ENCODE measurements around the gene MCF2L. TPM values are rescaled to one million over a fixed set of nuclear protein-coding genes. Genes with fewer than 3 reads are reported as not detected.

Gene MCF2L
- total RNA-seq, 1 donor from 2014 or later = 83.0 TPM

- peaks cover 7% of the 10 kb centered on the region for H3K9me3 Mint-ChIP-seq (ENCODE audit: unreplicated experiment)
- DNase-seq = no peak
- no peak overlapping the region for H3K27ac Mint-ChIP-seq (ENCODE audit: unreplicated experiment)
- peaks cover 4% of the 10 kb centered on the region for H3K27me3 Mint-ChIP-seq (ENCODE audit: unreplicated experiment)
- peaks cover 7% of the 10 kb centered on the region for H3K36me3 Mint-ChIP-seq (ENCODE audit: unreplicated experiment)
- H3K4me1 Mint-ChIP-seq (ENCODE audit: low read depth, unreplicated experiment) = peaks cover 9% of the 10 kb centered on the region
- TF ChIP-seq, protein P1, sequence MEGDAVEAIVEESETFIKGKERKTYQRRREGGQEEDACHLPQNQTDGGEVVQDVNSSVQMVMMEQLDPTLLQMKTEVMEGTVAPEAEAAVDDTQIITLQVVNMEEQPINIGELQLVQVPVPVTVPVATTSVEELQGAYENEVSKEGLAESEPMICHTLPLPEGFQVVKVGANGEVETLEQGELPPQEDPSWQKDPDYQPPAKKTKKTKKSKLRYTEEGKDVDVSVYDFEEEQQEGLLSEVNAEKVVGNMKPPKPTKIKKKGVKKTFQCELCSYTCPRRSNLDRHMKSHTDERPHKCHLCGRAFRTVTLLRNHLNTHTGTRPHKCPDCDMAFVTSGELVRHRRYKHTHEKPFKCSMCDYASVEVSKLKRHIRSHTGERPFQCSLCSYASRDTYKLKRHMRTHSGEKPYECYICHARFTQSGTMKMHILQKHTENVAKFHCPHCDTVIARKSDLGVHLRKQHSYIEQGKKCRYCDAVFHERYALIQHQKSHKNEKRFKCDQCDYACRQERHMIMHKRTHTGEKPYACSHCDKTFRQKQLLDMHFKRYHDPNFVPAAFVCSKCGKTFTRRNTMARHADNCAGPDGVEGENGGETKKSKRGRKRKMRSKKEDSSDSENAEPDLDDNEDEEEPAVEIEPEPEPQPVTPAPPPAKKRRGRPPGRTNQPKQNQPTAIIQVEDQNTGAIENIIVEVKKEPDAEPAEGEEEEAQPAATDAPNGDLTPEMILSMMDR (IDR thresholded peaks at IDR 0.05; ENCODE audit: partially characterized antibody, unreplicated experiment) = no peak
- H3K4me3 Mint-ChIP-seq (ENCODE audit: unreplicated experiment) = no peak overlapping the region
These were observed 51.5 kb downstream of the MCF2L start for GRCh38 chr13:113020323-113021080.

- TF ChIP-seq, protein P1 (IDR thresholded peaks at IDR 0.05; ENCODE audit: partially characterized antibody, unreplicated experiment) = no peak
- no peak for DNase-seq
- no peak overlapping the region for H3K27ac Mint-ChIP-seq (ENCODE audit: unreplicated experiment)
- H3K4me1 Mint-ChIP-seq (ENCODE audit: low read depth, unreplicated experiment) = peaks cover 9% of the 10 kb centered on the region
- H3K27me3 Mint-ChIP-seq (ENCODE audit: unreplicated experiment) = peaks cover 4% of the 10 kb centered on the region
- H3K36me3 Mint-ChIP-seq (ENCODE audit: unreplicated experiment) = peaks cover 7% of the 10 kb centered on the region
- H3K9me3 Mint-ChIP-seq (ENCODE audit: unreplicated experiment) = peaks cover 7% of the 10 kb centered on the region
- H3K4me3 Mint-ChIP-seq (ENCODE audit: unreplicated experiment) = no peak overlapping the region
These were observed 52.4 kb downstream of the MCF2L start for GRCh38 chr13:113021391-113021790.

DNA sequence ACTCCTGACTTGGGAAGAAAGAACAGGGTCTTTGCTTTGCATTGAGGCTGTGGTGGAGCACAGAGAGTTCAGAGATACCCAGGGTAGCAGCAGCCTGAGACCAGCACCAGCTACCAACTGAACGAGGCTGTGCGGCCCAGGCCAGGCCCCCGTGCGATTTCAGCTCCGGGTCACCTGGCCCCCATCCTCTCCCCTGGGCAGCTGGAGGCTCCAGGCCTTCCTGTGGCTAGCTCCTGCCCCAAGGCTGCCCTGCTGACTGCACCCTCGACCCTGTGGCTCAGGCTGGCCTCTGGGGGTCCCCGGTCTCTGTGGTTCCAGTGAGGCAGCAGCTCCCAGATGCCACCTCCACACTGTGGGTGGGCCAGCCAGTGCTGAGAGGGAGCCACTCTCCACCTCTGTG lies 52.8 kb downstream of the MCF2L start:
- TF ChIP-seq, protein P1 (IDR thresholded peaks at IDR 0.05; ENCODE audit: partially characterized antibody, unreplicated experiment) = no peak
- no peak for DNase-seq
- no peak overlapping the region for H3K27ac Mint-ChIP-seq (ENCODE audit: unreplicated experiment)
- peaks cover 7% of the 10 kb centered on the region for H3K9me3 Mint-ChIP-seq (ENCODE audit: unreplicated experiment)
- no peak overlapping the region for H3K4me3 Mint-ChIP-seq (ENCODE audit: unreplicated experiment)
- H3K36me3 Mint-ChIP-seq (ENCODE audit: unreplicated experiment) = peaks cover 7% of the 10 kb centered on the region
- peaks cover 9% of the 10 kb centered on the region for H3K4me1 Mint-ChIP-seq (ENCODE audit: low read depth, unreplicated experiment)
- H3K27me3 Mint-ChIP-seq (ENCODE audit: unreplicated experiment) = peaks cover 4% of the 10 kb centered on the region

GRCh38 chr13:113022391-113022744 lies 53.4 kb downstream of the MCF2L start:
- TF ChIP-seq, protein P1 (IDR thresholded peaks at IDR 0.05; ENCODE audit: partially characterized antibody, unreplicated experiment) = no peak
- Mint-ChIP-seq H3K4me3 (ENCODE audit: unreplicated experiment) (no peak overlapping the region), H3K27me3 (ENCODE audit: unreplicated experiment) (peaks cover 7% of the 10 kb centered on the region), H3K27ac (ENCODE audit: unreplicated experiment) (no peak overlapping the region), H3K4me1 (ENCODE audit: low read depth, unreplicated experiment) (peaks cover 12% of the 10 kb centered on the region), H3K36me3 (ENCODE audit: unreplicated experiment) (peaks cover 7% of the 10 kb centered on the region), H3K9me3 (ENCODE audit: unreplicated experiment) (peaks cover 10% of the 10 kb centered on the region)
- DNase-seq = no peak

GRCh38 chr13:113022745-113023574 lies 53.9 kb downstream of the MCF2L start:
- Mint-ChIP-seq H3K9me3 (ENCODE audit: unreplicated experiment) (peaks cover 10% of the 10 kb centered on the region), H3K4me1 (ENCODE audit: low read depth, unreplicated experiment) (peaks cover 10% of the 10 kb centered on the region), H3K36me3 (ENCODE audit: unreplicated experiment) (peaks cover 7% of the 10 kb centered on the region), H3K27ac (ENCODE audit: unreplicated experiment) (no peak overlapping the region), H3K4me3 (ENCODE audit: unreplicated experiment) (no peak overlapping the region), H3K27me3 (ENCODE audit: unreplicated experiment) (peaks cover 7% of the 10 kb centered on the region)
- DNase-seq = no peak
- TF ChIP-seq, protein P1 (IDR thresholded peaks at IDR 0.05; ENCODE audit: partially characterized antibody, unreplicated experiment) = no peak
